Femur (tissue), 1 donor: ENCODE data around the gene OR10G2.
"Not testable (repeated sequence)": the region's sequence is repeated elsewhere in the genome, so short reads cannot be mapped to it uniquely, and the experiment has no call there.

ENCODE experiments used
- DNase-seq: peaks from one replicate; pipeline ENCODE4 v3.0.0-alpha.2; 2017

The OR10G2 gene

GRCh38 chr14:21634840-21635239 is at the start of gene OR10G2:
TSS of gene OR10G2 (minus strand) at chr14:21634940. CDS start at chr14:21634842, 98 bp downstream.
- no peak for DNase-seq

GRCh38 chr14:21680072-21680471 is 45.3 kb upstream of the OR10G2 start:
- DNase-seq, result no peak

DNA sequence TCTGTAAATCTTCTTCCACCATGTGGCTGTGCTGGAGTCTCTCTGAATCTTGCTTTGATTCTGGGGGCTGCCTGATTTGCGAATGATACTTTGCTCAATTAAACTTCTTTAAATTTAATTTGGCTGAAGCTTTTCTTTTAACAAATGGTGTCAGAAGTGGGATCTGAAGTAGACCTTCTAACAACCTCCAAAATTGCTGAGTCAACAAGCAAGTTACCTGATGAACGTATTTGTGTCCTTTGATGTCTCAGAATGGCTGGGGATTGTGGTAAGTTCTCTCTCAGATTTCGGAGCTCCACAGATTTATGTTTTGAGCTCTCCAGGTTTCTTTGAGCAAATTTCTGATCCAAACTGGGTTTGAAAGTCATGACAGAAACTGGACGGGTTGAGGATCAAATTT is 40.8 kb upstream of the OR10G2 start:
- no peak for DNase-seq

DNA sequence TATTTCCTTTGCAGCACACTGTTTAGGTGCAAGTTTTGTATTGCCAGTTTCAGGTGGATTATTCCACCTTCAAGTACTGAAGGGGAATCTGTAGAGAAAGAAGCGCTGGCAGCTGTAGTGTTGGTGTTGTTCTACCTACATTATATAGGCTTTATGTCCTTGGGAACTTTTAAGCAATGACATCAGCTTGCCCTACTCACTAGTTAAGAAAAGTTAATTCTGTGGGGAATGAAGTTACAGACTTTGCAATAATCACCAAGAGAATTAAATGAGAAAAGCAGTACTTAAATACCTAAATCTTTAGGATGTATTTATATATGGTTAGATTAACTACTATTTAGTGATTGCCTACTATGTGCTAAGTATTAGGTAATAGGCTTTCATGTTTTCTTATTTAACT is 39.0 kb upstream of the OR10G2 start, which contains the start of gene OR4E1:
Gene OR4E1 (minus strand): TSS at position 101 of the 400 bp plus-strand sequence. CDS start 2,883 bp downstream, outside the sequence.
- no peak for DNase-seq

DNA sequence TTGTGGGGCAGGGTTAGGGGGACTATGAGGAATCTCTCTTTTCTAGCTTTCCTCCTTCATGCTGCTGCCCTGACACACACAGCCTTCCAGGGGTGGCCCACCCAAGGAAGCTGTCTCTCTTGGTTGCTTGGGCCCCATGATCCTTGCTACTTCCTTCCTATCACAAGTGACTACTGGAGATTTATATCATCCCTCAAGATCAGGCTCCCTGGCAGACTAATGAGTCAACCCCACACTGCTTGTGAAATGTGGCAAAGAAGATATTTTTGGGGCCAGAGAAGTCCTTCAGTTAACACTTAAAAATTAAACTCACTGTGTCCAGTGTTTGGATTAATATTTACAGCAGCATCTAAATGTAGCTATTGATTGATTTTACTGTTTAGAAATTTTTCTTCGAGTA is 37.4 kb upstream of the OR10G2 start:
- DNase-seq, result no peak

GRCh38 chr14:21671371-21671770 is 36.6 kb upstream of the OR10G2 start:
- no peak for DNase-seq

GRCh38 chr14:21669284-21669683 is 34.5 kb upstream of the OR10G2 start:
- DNase-seq, result no peak

DNA sequence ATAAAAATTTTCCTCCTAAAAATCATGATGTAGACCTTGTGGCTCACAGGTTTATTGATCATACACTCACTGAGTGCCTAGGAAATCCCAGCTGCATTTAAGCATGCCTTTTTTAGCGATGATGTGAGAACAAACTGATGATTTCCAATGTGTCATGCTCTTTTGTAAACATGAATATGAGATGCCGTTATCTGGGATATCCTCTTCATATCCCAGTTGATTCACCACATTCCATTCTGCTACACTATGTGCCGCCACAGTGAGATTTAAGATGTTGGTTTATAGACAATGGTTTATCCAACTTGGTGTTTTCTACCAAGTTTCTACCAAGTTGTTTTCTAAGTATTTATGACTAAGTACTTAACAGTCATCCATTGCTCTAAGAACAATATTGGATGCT is 33.6 kb upstream of the OR10G2 start:
- DNase-seq, result no peak

DNA sequence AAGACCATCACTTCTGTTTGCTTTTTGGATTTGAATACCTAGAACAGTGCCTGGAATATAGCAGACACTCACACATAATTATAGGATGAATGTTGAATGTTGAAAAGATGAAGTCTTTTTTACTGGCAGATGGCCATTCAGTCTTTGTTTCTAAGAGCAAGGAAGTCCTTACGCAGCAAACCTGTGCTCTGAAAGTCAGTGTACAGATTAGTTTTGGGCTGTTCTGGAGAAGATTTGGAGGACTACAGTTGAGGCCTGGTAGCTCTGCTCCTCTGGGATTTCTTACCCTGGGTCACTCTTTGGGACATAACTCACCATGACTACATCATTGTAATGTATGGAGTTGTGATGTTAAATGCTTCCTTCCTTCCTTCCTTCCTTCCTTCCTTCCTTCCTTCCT is 22.2 kb upstream of the OR10G2 start:
- no peak for DNase-seq

DNA sequence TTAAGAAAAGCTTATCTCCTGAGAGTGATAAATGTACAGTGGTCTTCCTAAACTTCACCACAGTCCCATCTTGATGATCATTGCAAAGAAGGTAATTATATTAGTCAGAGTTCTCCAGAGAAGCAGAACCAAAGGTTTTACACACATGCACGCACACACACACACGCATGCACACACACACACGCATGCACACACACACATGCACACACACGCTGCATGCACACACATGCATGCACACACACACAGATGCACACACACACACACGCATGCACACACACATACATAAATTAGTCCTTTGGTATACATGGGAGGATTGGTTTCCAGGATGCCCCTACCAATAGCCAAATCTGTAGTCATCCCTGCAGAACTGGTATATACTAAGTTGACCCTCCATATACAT is 19.5 kb upstream of the OR10G2 start:
- DNase-seq, result no peak

DNA sequence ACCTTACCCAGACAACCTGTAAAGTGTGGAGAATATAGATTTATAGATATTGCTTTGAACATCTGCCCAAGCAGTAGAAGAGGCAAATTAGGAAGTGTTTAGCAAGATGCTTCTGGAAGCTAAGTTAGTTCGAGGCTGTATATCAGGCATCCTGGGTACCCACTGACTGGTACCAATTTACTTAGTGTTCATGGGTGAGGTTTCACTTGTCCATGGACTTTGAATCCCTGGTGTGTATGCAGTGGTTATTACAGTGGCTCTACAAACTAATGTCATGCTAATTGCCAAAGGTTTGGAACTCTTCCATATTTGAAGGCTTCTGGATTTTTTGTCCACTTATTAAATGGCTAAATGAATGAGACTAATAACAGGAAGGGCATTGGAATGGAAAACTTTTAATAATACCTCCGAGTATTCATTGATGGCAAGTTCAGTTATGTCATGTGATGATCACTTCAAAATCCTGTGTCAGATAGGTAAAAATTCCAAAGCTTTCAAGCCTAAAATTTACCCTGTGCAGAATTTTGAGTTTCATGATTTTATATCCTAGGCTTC is 18.7 kb upstream of the OR10G2 start, which contains the start of gene OR4E2:
Gene OR4E2 (plus strand): TSS at position 505 of the 555 bp plus-strand sequence. CDS start 11,248 bp downstream, outside the sequence.
- DNase-seq, result no peak

GRCh38 chr14:21652209-21652808 is 17.6 kb upstream of the OR10G2 start:
- DNase-seq, result no peak

GRCh38 chr14:21647380-21647779 is 12.6 kb upstream of the OR10G2 start:
- no peak for DNase-seq

DNA sequence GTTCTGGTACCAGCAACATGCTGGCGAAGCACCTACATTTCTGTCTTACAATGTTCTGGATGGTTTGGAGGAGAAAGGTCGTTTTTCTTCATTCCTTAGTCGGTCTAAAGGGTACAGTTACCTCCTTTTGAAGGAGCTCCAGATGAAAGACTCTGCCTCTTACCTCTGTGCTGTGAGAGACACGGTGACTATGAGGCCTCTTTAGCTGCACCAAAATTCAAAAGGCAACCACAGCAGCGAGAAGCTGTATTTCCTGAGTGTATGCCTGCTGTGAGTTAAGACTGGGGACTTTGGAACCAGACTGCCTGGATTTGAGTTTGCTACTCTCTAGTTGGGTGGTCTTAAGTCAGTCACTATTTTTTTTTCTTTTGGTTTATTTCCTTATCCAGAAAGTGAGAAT is 8.7 kb upstream of the OR10G2 start:
- DNase-seq, result no peak

- no peak for DNase-seq
Observed at GRCh38 chr14:21642683-21643082, 7.9 kb upstream of the OR10G2 start.

DNA sequence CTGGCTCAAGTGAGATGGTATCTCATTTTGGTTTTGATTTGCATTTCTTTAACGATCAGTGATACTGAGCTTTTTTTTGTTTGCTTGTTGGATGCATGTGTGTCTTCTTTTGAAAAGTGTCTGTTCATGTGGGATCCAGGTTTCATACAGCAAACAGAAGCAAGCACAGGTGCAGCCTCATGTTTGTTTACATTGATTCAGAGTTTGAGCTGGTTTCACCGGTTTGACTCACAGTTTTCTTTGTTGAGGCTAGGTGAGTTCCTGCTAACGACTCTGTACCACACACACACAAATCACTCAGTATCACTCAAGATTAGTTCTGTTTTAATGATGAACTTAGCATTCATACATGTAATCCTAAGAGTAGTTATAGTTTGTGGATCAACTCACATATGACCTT is 3.7 kb downstream of the OR10G2 start:
- DNase-seq, result no peak

DNA sequence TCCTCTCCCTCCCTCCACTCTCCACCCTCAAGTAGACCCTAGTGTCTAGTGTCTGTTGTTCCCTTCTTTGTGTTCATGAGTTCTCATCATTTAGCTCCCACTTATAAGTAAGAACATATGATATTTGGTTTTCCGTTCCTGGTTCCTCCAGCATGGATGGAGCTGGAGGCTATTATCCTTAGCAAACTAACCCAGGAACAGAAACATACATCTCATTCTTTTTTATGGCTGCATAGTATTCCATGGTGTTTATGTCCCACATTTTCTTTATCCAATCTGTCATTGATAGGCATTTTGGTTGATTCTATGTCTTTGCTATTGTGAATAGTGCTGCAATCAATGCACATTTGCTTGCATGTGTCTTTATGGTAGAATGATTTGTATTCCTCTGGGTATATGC is 4.2 kb downstream of the OR10G2 start:
- DNase-seq, result not testable (repeated sequence)

DNA sequence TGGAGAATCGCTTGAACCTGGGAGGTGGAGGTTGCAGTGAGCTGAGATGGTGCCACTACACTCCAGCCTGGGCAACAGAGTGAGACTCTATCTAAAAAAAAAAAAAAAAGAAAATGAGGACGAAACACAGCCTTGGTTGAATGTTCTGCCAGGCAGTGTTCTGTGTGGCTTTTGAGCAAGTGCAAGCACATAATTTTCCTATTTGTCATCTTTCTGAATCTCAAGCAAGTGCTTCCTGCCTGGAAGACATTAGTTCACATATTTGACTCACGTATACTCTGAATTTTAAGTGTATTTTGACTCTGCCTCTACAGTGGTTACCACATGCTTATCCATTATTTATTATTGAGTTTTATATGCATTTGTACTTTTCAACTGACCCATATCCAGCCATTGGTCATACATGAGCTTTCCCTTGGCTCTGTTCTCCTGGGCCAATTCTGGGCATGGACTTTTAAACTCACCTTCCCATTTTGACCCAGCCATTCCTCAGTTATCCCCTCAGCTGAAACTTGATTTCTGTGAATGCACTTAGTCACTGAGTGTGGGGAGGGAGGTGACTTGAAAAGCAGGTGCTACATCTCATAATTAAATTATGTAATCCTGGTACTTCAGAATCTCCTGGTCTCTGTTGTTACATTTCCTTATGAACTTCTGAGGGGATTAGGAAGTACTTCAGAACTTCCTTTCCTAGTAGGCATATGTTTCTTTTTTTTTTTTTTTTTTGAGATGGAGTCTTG is 8.1 kb downstream of the OR10G2 start:
- no peak for DNase-seq

GRCh38 chr14:21617614-21618013 is 17.1 kb downstream of the OR10G2 start:
- DNase-seq, result no peak

DNA sequence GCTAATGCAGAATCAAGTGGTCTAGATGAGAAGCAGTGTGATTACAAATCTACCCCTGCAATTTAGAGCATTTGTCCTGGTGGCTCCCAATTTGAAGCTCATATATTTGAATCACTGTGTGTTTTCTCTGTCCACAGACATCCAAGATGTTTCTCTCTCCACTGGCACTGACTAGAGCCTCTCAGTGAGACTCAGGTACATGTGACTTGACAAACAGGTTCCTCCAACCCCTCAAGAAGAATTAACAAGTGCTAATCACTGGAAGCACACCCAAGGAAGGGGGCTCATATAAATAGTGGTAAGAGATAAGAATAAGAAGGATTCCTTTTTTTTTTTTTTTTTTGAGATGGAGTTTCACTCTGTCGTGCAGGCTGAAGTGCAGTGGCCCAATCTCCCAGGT is 20.5 kb downstream of the OR10G2 start:
- DNase-seq, result no peak

GRCh38 chr14:21612324-21612723 is 22.4 kb downstream of the OR10G2 start:
- no peak for DNase-seq

- DNase-seq, result not testable (repeated sequence)
Observed at GRCh38 chr14:21602181-21602580, 32.6 kb downstream of the OR10G2 start.

- DNase-seq, result no peak
Observed at GRCh38 chr14:21589317-21589716, 45.4 kb downstream of the OR10G2 start.
